ENCODE results near the gene PKD2L1.
"Not testable (repeated sequence)": the region's sequence is repeated elsewhere in the genome, so short reads cannot be mapped to it uniquely, and the experiment has no call there.

PKD2L1 gene

DNA sequence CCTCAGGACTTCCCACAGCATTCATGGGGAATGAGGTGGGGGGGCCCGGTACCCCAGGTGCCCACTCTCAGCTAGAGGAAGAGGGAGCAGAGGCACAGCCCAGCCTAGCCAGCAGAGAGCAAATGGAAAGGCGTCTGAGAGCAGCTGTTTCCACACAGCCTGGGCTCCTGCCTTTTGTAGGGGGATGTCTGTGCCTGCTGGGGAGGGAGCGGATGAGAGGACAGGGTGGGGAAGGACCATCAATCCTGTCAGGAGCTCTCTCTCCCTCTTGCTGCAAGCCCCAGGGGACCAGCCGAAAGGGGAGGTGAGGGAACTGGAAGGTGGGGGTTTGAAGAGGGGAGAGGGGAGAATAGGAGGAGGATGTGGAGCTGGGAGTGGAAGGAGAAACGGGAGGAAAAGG lies at the start of gene PKD2L1:
TSS of gene PKD2L1 (minus strand) at position 150 of the 400 bp plus-strand sequence. CDS start at position 25, 125 bp downstream.
- Histone ChIP-seq H3K27me3 (ENCODE audit: control insufficient read depth, insufficient read depth, low read length) (no peaks in the 10 kb centered on the region), H3K36me3 (ENCODE audit: control insufficient read depth, insufficient read depth, low read length) (no peaks in the 10 kb centered on the region), H3K4me3 (ENCODE audit: low read length) (no peak within 1 kb of the TSS), H3K27ac (ENCODE audit: low read length) (no peak within 1 kb of the TSS), H3K9me3 (ENCODE audit: control insufficient read depth, insufficient read depth, low read length) (no peaks in the 10 kb centered on the region), H3K4me1 (ENCODE audit: control insufficient read depth, insufficient read depth, low read length) (peaks cover 1% of the 10 kb centered on the region; the same call in 1 of the 2 replicates)
- no CpG with 5 or more reads among the region's 5 CpGs for WGBS (ENCODE audit: insufficient coverage, insufficient read length)
- no peak for DNase-seq (ENCODE audit: low read depth, low spot score)

DNA sequence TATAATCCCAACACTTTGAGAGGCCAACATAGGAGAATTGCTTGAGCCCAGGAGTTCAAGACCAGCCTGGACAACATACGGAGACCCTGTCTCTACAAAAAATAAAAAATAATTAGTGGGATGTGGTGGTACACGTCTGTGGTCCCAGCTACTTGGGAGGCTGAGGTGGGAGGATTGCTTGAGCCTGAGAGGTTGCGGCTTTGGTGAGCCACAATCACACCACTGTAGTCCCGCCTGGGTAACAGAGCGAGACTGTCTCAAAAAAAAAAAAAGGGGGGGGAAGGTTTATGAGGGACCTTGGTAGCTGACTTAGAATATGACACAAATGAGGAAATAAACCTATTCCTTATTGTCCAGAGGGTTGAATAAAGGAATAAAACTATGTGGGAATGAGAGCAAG lies 47.8 kb upstream of the PKD2L1 start:
- H3K27ac ChIP-seq (ENCODE audit: low read length) = no peak overlapping the region
- H3K9me3 ChIP-seq (ENCODE audit: control insufficient read depth, insufficient read depth, low read length) = no peaks in the 10 kb centered on the region
- H3K4me3 ChIP-seq (ENCODE audit: low read length) = no peak overlapping the region
- DNase-seq (ENCODE audit: low read depth, low spot score) = no peak
- H3K27me3 ChIP-seq (ENCODE audit: control insufficient read depth, insufficient read depth, low read length) = no peaks in the 10 kb centered on the region
- H3K4me1 ChIP-seq (ENCODE audit: control insufficient read depth, insufficient read depth, low read length) = no peaks in the 10 kb centered on the region
- WGBS (ENCODE audit: insufficient coverage, insufficient read length) = no CpG with 5 or more reads among the region's 5 CpGs
- peaks cover 15% of the 10 kb centered on the region for H3K36me3 ChIP-seq (ENCODE audit: control insufficient read depth, insufficient read depth, low read length)

DNA sequence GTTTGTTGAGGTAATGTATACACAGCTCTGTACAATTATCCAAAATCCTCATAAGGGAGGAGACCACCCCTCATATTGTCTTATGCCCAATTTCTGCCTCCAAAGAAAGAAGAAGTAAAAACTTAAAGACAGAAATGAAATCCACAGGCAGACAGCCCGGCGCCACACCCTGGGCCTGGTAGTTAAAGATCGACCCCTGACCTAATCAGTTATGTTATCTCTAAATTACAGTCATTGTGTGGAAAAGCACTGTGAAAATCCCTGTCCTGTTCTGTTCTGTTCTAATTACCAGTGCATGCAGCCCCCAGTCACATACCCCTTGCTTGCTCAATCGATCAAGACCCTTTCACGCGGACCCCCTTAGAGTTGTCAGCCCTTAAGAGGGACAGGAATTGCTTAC lies 46.6 kb upstream of the PKD2L1 start:
- H3K4me3 ChIP-seq (ENCODE audit: low read length); DNase-seq (ENCODE audit: low read depth, low spot score); H3K36me3 ChIP-seq (ENCODE audit: control insufficient read depth, insufficient read depth, low read length); H3K4me1 ChIP-seq (ENCODE audit: control insufficient read depth, insufficient read depth, low read length); H3K9me3 ChIP-seq (ENCODE audit: control insufficient read depth, insufficient read depth, low read length); H3K27me3 ChIP-seq (ENCODE audit: control insufficient read depth, insufficient read depth, low read length); H3K27ac ChIP-seq (ENCODE audit: low read length): not testable (repeated sequence)
- WGBS (ENCODE audit: insufficient coverage, insufficient read length) = no CpG with 5 or more reads among the region's 6 CpGs

DNA sequence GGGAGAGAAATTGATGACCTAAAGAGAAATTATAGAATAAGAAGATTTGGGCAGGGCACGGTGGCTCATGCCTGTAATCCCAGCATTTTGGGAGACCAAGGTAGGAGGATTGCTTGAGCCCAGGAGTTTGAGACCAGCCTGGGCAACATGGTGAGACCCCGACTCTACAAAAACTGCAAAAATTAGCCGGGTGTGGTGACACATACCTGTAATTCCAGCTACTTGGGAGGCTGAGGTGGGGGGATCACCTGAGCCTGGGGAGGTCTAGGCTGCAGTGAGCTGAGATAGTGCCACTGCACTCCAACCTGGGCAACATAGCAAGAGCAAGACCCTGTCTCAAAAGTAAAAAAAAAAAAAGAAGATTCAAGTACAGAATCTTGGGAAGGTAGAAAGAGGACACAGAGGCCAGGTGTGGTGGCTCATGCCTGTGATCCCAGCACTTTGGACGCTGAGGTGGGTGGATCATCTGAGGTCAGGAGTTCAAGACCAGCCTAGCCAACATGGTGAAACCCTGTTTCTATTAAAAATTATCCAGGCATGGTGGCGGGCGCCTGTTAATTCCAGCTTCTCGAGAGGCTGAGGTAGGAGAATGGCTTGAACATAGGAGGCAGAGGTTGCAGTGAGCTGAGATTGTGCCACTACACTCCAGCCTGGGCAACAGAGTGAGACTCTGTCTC lies 44.8 kb upstream of the PKD2L1 start:
- not testable (repeated sequence) for H3K36me3 ChIP-seq (ENCODE audit: control insufficient read depth, insufficient read depth, low read length); H3K9me3 ChIP-seq (ENCODE audit: control insufficient read depth, insufficient read depth, low read length); H3K27me3 ChIP-seq (ENCODE audit: control insufficient read depth, insufficient read depth, low read length); H3K4me1 ChIP-seq (ENCODE audit: control insufficient read depth, insufficient read depth, low read length); DNase-seq (ENCODE audit: low read depth, low spot score); H3K27ac ChIP-seq (ENCODE audit: low read length)
- WGBS (ENCODE audit: insufficient coverage, insufficient read length) = no CpG with 5 or more reads among the region's 7 CpGs
- H3K4me3 ChIP-seq (ENCODE audit: low read length) = peak overlapping the region; percentile 38; the same call in 1 of the 2 replicates

DNA sequence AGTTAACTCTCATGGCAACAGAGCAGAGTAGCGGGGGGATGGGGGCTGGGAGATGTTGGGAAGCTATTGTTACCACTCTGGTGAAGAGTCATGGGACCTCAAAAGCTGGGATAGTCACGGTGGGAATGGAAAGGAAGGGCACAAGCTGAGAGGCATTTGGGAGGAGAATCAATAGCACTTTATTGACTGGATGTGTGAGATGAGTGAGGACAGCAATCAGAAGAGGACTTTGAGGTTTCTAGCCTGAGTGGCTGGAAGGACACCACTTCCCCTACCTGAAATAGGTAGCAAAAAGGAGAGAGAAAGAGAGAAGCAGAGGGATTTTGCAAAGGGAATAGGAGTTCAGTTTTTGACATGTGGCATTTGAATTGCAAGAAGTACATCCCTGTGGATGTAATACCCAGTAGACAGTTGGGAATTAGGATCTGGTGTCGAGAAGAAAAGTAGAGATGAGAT lies 44.2 kb upstream of the PKD2L1 start:
- Histone ChIP-seq H3K27ac (ENCODE audit: low read length) (peak overlapping the region; percentile 16), H3K4me3 (ENCODE audit: low read length) (peak overlapping the region; percentile 38; the same call in 1 of the 2 replicates), H3K9me3 (ENCODE audit: control insufficient read depth, insufficient read depth, low read length) (no peaks in the 10 kb centered on the region), H3K4me1 (ENCODE audit: control insufficient read depth, insufficient read depth, low read length) (peaks cover 2% of the 10 kb centered on the region; the same call in 1 of the 2 replicates), H3K27me3 (ENCODE audit: control insufficient read depth, insufficient read depth, low read length) (no peaks in the 10 kb centered on the region), H3K36me3 (ENCODE audit: control insufficient read depth, insufficient read depth, low read length) (no peaks in the 10 kb centered on the region)
- WGBS (ENCODE audit: insufficient coverage, insufficient read length) = no CpG with 5 or more reads among the region's 3 CpGs
- no peak for DNase-seq (ENCODE audit: low read depth, low spot score)

DNA sequence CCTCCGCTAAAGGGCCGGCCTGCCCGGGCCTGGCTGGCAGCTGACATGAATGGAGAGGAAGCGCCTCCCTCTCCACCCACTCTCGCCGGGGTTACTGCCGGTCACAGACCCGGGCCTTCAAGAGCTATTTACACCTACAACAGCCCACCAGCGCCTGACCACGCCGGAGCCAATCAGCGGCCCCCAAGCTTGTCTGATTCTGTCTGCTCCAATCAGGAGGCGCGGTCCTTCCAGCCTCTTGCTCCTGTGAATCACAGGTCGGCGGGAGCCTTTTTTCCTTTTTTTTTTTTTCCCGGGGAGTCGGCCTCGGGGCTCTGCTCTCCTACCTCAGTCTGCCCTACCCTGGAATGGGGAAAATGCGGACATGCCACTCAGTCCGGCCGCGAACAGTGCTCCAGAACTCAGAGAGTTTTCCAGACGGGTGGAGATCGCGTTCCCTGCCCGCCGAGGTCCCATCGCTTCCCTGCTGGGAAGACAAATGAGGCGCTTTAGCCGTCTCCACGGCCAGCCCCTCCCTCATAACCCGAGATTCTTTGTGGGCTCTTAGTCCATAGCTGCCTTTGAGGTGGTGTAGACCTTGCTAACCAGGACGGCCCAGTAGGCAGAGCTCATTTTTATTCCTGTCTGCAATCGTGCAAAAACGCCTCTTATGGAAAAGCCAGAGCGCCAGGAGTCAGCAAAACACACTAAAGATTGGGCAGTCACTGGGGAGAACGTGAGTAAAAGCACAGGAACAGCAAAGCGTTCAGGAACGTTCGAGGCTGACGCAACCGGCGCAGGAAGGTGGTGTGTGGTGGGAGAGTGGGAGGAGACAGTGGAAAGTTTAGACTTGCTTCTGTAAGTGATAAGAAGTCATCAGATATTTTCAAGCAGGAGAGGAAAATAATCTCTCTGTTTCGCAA lies 43.5 kb upstream of the PKD2L1 start:
- Histone ChIP-seq H3K36me3 (ENCODE audit: control insufficient read depth, insufficient read depth, low read length) (no peaks in the 10 kb centered on the region), H3K4me1 (ENCODE audit: control insufficient read depth, insufficient read depth, low read length) (peaks cover 2% of the 10 kb centered on the region; the same call in 1 of the 2 replicates), H3K27me3 (ENCODE audit: control insufficient read depth, insufficient read depth, low read length) (no peaks in the 10 kb centered on the region), H3K4me3 (ENCODE audit: low read length) (peak overlapping the region; percentile 39; the same call in 1 of the 2 replicates), H3K27ac (ENCODE audit: low read length) (peak overlapping the region; percentile 16), H3K9me3 (ENCODE audit: control insufficient read depth, insufficient read depth, low read length) (no peaks in the 10 kb centered on the region)
- WGBS (ENCODE audit: insufficient coverage, insufficient read length) = no CpG with 5 or more reads among the region's 45 CpGs
- peak; percentile 94 for DNase-seq (ENCODE audit: low read depth, low spot score)

DNA sequence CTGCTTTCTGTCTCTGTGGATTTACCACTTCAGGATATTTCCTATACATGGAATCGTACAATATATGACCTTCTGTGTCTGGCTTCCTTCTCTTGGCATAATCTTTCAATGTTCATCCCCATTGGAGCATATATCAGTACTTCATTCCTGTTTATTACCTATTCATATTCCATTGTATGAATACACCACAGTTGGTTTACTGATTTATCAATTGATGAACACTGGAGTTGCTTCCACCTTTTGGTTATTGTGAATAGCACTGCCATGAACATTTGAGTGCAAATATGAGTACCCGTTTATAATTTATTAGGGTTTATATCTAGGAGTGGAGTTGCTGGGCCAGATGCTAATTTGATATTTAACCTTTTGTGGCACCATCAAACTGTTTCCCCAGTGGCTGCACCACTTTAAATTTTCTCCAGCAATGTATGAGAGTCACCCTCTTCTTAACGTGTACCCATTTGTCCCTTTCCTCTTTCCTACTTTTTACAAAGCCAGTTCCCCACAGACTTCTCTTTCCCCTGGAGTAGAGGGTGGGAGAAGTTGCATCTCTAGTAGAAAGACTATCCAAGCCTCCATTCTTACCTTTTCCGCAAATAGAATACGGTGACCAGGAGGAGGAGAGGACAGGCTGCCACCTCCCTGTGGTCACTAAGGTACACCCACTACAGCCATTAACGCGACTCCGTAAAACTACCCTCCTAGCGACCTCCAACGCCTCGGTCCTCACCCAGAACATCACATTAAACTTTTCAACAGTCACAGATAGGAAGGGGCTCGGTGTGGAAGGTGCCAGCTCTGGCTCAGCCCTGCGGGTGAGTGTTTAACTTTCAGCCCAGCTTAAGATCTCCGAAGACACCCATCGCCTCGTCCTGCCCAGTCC lies 42.6 kb upstream of the PKD2L1 start:
- Histone ChIP-seq H3K9me3 (ENCODE audit: control insufficient read depth, insufficient read depth, low read length) (no peaks in the 10 kb centered on the region), H3K4me3 (ENCODE audit: low read length) (peak overlapping the region; percentile 39; the same call in 1 of the 2 replicates), H3K4me1 (ENCODE audit: control insufficient read depth, insufficient read depth, low read length) (peaks cover 2% of the 10 kb centered on the region; the same call in 1 of the 2 replicates), H3K27ac (ENCODE audit: low read length) (no peak overlapping the region), H3K27me3 (ENCODE audit: control insufficient read depth, insufficient read depth, low read length) (no peaks in the 10 kb centered on the region), H3K36me3 (ENCODE audit: control insufficient read depth, insufficient read depth, low read length) (no peaks in the 10 kb centered on the region)
- no CpG with 5 or more reads among the region's 16 CpGs for WGBS (ENCODE audit: insufficient coverage, insufficient read length)
- no peak for DNase-seq (ENCODE audit: low read depth, low spot score)

DNA sequence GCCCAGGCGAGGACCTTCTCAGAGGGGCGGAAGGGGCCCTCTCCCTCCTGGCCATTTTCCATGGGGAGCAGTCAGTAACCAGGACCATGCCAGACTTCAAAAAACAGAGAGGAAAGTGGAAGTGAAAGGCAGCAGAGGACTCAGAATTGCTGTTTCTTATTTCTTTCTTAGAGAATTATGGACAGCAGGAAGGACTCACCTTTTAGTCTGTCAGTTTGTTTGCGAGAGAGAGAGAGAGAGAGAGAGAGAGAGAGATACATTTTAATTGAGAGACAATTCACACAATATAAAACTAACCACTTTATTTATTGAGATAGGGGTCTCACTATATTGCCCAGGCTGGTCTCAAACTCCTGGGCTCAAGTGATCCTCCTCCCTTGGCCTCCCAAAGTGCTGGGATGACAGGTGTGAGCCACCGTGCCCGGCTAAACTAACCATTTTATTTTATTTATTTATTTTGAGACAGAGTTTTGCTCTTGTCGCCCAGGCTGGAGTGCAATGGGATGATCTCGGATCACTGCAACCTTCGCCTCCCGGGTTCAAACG lies 41.5 kb upstream of the PKD2L1 start:
- Histone ChIP-seq H3K27me3 (ENCODE audit: control insufficient read depth, insufficient read depth, low read length) (no peaks in the 10 kb centered on the region), H3K9me3 (ENCODE audit: control insufficient read depth, insufficient read depth, low read length) (no peaks in the 10 kb centered on the region), H3K4me1 (ENCODE audit: control insufficient read depth, insufficient read depth, low read length) (peaks cover 2% of the 10 kb centered on the region; the same call in 1 of the 2 replicates), H3K27ac (ENCODE audit: low read length) (no peak overlapping the region), H3K36me3 (ENCODE audit: control insufficient read depth, insufficient read depth, low read length) (no peaks in the 10 kb centered on the region), H3K4me3 (ENCODE audit: low read length) (no peak overlapping the region)
- DNase-seq (ENCODE audit: low read depth, low spot score) = no peak
- no CpG with 5 or more reads among the region's 10 CpGs for WGBS (ENCODE audit: insufficient coverage, insufficient read length)

DNA sequence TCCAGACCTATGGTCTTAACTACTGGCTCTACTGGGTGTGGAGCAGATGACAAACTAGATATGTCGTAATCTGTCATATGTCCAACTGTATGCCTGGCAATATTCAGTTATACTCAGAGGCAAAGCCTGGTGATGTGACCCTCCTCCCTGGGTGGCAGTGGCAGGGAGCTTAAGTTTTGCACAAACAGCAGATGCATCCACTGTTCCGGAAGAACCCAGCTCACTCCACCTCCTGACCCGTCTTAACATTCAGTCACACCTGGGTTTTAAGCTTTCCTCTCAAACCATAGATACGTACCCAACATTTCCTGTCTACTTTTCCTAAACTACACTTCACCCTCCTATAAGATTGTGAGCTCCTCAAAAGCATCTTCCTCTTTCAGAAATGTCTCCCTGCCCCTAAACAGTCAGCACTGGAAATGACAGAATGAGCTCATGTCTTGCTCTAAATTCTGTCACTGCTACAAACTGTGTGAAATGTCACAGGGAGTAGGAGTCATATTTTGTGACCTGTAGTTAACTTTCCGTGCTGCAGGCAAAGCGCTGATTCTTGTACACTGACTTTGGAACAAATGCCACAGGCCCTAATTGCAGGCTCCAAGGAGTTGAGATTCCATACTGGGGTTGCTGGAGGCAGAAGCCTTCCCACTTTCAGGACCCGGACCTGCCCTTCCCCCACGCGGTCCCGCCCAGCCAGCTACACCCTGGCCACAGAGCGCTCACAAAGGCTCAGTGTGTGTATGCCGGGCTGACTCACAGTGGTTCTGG lies 40.9 kb upstream of the PKD2L1 start:
- peaks cover 2% of the 10 kb centered on the region; the same call in 1 of the 2 replicates for H3K4me1 ChIP-seq (ENCODE audit: control insufficient read depth, insufficient read depth, low read length)
- no CpG with 5 or more reads among the region's 12 CpGs for WGBS (ENCODE audit: insufficient coverage, insufficient read length)
- DNase-seq (ENCODE audit: low read depth, low spot score) = no peak
- no peaks in the 10 kb centered on the region for H3K9me3 ChIP-seq (ENCODE audit: control insufficient read depth, insufficient read depth, low read length)
- H3K27me3 ChIP-seq (ENCODE audit: control insufficient read depth, insufficient read depth, low read length) = no peaks in the 10 kb centered on the region
- H3K36me3 ChIP-seq (ENCODE audit: control insufficient read depth, insufficient read depth, low read length) = no peaks in the 10 kb centered on the region
- no peak overlapping the region for H3K4me3 ChIP-seq (ENCODE audit: low read length)
- no peak overlapping the region for H3K27ac ChIP-seq (ENCODE audit: low read length)

Measured in iPS DF 6.9 (cell line).